ENCODE measurements around the gene BNC2.

Gene BNC2

DNA sequence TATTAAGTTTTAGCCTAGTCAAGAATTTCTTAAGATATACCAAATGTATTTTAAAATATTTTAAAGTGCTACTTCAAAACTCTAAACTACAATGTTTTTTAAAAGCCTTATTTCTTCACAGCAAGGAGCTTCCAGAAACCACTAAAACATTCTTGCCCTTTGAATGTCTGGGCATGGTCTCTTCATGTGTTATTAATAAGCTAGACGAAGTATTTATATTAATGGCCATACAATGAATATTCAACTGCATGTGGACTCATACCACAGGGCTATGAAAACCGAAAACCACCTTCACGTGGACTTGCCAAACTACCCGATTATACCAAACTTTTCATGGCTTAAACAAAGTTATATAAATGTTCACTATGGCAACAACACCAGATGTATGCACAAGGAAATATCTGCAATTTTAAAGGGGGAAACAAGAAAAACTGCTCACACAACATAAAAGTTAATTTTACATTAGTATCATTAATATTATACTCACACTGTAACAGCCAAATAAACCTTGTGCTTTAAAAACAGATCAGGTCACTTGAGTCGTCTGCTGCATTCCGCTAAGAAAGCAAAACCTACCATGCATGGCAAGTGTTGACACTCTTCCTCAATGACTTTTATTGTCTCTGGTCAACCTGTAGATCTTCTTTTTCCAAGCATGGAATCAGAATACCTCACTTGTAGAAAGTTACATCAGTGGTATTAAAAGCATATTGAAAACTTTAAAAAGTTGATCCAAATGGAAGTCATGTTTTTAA, 246.3 kb downstream of the BNC2 start:
- Histone ChIP-seq H3K36me3 (replicated peaks) (no peaks in the 10 kb centered on the region), H3K27me3 (replicated peaks) (no peaks in the 10 kb centered on the region), H3K4me3 (ENCODE audit: low read depth, low read length) (no peak overlapping the region), H3K27ac (no peak overlapping the region)
- TF ChIP-seq, protein P1, sequence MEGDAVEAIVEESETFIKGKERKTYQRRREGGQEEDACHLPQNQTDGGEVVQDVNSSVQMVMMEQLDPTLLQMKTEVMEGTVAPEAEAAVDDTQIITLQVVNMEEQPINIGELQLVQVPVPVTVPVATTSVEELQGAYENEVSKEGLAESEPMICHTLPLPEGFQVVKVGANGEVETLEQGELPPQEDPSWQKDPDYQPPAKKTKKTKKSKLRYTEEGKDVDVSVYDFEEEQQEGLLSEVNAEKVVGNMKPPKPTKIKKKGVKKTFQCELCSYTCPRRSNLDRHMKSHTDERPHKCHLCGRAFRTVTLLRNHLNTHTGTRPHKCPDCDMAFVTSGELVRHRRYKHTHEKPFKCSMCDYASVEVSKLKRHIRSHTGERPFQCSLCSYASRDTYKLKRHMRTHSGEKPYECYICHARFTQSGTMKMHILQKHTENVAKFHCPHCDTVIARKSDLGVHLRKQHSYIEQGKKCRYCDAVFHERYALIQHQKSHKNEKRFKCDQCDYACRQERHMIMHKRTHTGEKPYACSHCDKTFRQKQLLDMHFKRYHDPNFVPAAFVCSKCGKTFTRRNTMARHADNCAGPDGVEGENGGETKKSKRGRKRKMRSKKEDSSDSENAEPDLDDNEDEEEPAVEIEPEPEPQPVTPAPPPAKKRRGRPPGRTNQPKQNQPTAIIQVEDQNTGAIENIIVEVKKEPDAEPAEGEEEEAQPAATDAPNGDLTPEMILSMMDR (IDR thresholded peaks at IDR 0.05; ENCODE audit: low read depth, low read length, missing control alignments), result no peak
- in situ Hi-C loops (cut with HindIII; ENCODE audit: low pct_ligation_motif_present, low sequenced_read_pairs), result no loop called here
- DNase-seq, result no peak

DNA sequence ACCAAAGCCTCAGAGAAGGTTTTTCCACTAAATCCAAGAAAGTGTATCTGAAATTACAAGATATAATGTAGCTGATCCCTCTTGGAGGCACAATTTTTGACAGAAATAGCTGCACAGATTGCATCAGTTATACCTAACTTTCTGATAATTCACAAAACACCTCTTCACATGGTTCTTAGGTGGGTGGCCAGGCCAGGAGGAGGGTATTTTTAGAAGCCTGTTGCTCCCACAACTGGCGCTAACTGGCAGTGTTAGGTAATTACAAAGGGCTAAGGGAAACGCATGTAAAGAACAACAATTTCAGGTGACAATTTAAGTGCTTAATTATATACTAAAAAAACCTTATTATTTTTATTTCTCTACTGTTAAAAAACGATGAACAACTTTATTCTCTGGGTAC, 247.9 kb downstream of the BNC2 start:
- in situ Hi-C loops (cut with HindIII; ENCODE audit: low pct_ligation_motif_present, low sequenced_read_pairs), result no loop called here
- Histone ChIP-seq H3K4me3 (ENCODE audit: low read depth, low read length) (no peak overlapping the region), H3K27ac (no peak overlapping the region), H3K27me3 (replicated peaks) (no peaks in the 10 kb centered on the region), H3K36me3 (replicated peaks) (no peaks in the 10 kb centered on the region)
- TF ChIP-seq, protein P1 (IDR thresholded peaks at IDR 0.05; ENCODE audit: low read depth, low read length, missing control alignments), result no peak
- no peak for DNase-seq

DNA sequence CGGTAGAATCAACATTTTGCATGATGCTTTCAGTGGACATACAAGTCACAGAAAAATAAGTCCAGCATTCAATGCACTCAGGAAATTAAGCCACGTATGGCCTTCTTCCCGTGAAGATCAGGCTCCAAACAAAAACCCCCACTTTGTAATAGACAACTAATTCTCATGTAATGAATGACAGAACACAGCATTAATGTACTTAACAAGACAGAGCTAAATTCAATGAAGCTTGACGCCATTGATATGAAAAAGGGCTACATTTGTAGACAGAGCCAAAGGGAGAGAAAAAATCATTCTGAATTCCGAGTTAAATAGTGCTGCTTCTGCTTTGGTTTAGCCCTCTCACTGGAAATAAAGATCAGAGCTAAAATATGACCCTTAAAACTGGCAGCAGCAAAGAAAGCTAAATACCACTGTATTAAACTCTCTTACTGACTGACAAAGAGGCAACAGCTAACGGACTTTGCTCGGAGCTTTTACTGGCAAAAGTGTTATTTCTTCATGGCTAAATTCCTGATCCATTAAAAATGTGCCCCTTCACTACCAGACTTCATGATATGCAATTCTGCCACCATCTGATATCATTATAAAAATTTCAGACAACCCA, 250.5 kb downstream of the BNC2 start:
- in situ Hi-C loops (cut with HindIII; ENCODE audit: low pct_ligation_motif_present, low sequenced_read_pairs), result no loop called here
- H3K27me3 ChIP-seq (replicated peaks), result no peaks in the 10 kb centered on the region
- TF ChIP-seq, protein P1 (IDR thresholded peaks at IDR 0.05; ENCODE audit: low read depth, low read length, missing control alignments), result no peak
- H3K4me3 ChIP-seq (ENCODE audit: low read depth, low read length), result no peak overlapping the region
- no peak for DNase-seq
- no peak overlapping the region for H3K27ac ChIP-seq
- no peaks in the 10 kb centered on the region for H3K36me3 ChIP-seq (replicated peaks)

DNA sequence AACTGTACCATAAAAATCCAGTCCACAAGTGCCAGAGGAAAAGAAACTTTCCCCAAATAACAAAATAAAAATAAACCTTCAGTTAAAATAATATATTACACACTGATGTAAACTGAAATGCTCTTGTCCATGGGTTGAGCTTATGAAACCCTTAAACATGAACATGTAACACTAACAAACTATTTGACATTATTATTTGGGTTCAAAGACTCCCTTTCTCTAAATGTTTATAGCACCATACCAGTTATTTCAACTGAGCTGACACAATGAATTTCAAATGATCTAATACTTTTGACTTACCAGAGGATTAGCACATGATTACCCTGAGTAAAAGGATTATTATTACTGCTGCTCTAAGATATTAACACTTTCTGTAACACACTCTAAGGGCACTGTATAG, 251.1 kb downstream of the BNC2 start:
- Histone ChIP-seq H3K36me3 (replicated peaks) (no peaks in the 10 kb centered on the region), H3K27ac (no peak overlapping the region), H3K4me3 (ENCODE audit: low read depth, low read length) (no peak overlapping the region), H3K27me3 (replicated peaks) (no peaks in the 10 kb centered on the region)
- in situ Hi-C loops (cut with HindIII; ENCODE audit: low pct_ligation_motif_present, low sequenced_read_pairs), result no loop called here
- no peak for DNase-seq
- TF ChIP-seq, protein P1 (IDR thresholded peaks at IDR 0.05; ENCODE audit: low read depth, low read length, missing control alignments), result no peak

DNA sequence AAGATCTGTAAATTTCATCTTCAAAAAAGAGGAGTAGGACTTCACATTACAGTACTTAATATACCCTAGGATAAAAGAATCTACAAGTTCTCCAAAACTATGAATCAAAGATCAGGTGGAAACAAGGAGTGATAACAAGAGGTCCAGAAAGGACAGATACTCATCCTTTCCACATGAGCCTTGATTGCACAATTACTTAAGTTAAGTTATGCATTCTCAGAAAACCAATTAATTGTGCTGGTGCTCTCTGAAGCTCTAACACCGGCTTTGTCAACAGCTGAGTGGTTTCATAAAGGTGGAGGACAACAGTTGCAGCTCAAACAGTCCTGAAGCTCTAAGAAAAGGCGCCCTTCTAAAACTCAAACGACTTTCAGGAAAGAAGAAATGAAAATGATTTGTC, 251.9 kb downstream of the BNC2 start:
- Histone ChIP-seq H3K36me3 (replicated peaks) (no peaks in the 10 kb centered on the region), H3K27me3 (replicated peaks) (no peaks in the 10 kb centered on the region), H3K27ac (no peak overlapping the region), H3K4me3 (ENCODE audit: low read depth, low read length) (no peak overlapping the region)
- TF ChIP-seq, protein P1 (IDR thresholded peaks at IDR 0.05; ENCODE audit: low read depth, low read length, missing control alignments), result no peak
- DNase-seq, result no peak
- in situ Hi-C loops (cut with HindIII; ENCODE audit: low pct_ligation_motif_present, low sequenced_read_pairs), result no loop called here
